GM23248 (cell line): ENCODE data around the gene UBASH3A. TPM values are rescaled to one million over a fixed set of nuclear protein-coding genes. Genes with fewer than 3 reads are reported as not detected.
A peak's percentile ranks its signal among the peaks of the same experiment; 100 is the strongest.

Experiments
- DNase-seq: peaks from one replicate; pipeline ENCODE4 v3.0.0-alpha.2; 2015
- H2AFZ ChIP-seq: fragments of 200-600 bp; sonication (generic); 2 replicates; pipeline ENCODE4 v1.6.1; 2016; ENCODE audit warnings: antibody characterized with exemption
- H3F3A ChIP-seq: fragments of 200-600 bp; sonication (generic); 2 replicates; pipeline ENCODE4 v1.6.1; 2016; ENCODE audit warnings: mild to moderate bottlenecking, antibody characterized with exemption, mixed run types; ENCODE audit not compliant: insufficient read depth
- H3K27ac ChIP-seq: fragments of 200-600 bp; sonication (generic); 2 replicates; pipeline ENCODE4 v1.5.1; 2016; ENCODE audit warnings: mild to moderate bottlenecking
- H3K27me3 ChIP-seq: fragments of 200-600 bp; sonication (generic); replicated peaks from 2 replicates; pipeline ENCODE4 v1.6.1; 2016; ENCODE audit warnings: mild to moderate bottlenecking; ENCODE audit not compliant: insufficient read depth
- H3K36me3 ChIP-seq: fragments of 200-600 bp; sonication (generic); 2 replicates; pipeline ENCODE4 v1.6.1; 2016; ENCODE audit warnings: low read depth, mild to moderate bottlenecking
- H3K4me1 ChIP-seq: fragments of 200-600 bp; sonication (generic); 2 replicates; pipeline ENCODE4 v1.6.1; 2016; ENCODE audit warnings: mild to moderate bottlenecking; ENCODE audit not compliant: insufficient read depth
- H3K4me2 ChIP-seq: fragments of 200-600 bp; sonication (generic); one replicate; pipeline ENCODE4 v1.6.1; 2016; ENCODE audit warnings: mild to moderate bottlenecking; ENCODE audit not compliant: unreplicated experiment
- H3K4me3 ChIP-seq: fragments of 200-600 bp; sonication (generic); 2 replicates; pipeline ENCODE4 v1.5.1; 2016; ENCODE audit warnings: mild to moderate bottlenecking
- H3K79me2 ChIP-seq: fragments of 200-600 bp; sonication (generic); 2 replicates; pipeline ENCODE4 v1.6.1; 2016; ENCODE audit warnings: mild to moderate bottlenecking; ENCODE audit not compliant: insufficient read depth
- H3K9ac ChIP-seq: fragments of 200-600 bp; sonication (generic); 2 replicates; pipeline ENCODE4 v1.6.1; 2016; ENCODE audit warnings: mild to moderate bottlenecking
- H3K9me2 ChIP-seq: fragments of 200-600 bp; sonication (generic); 2 replicates; pipeline ENCODE4 v1.6.1; 2016; ENCODE audit warnings: mixed run types, mild to moderate bottlenecking, moderate library complexity; ENCODE audit not compliant: insufficient read depth
- H3K9me3 ChIP-seq: fragments of 200-600 bp; sonication (generic); one replicate; pipeline ENCODE4 v1.6.1; 2017; ENCODE audit warnings: low read depth
- H4K20me1 ChIP-seq: fragments of 200-600 bp; sonication (generic); 2 replicates; pipeline ENCODE4 v1.6.0; 2016; ENCODE audit not compliant: insufficient read depth
- EZH2 ChIP-seq: fragments of 200-600 bp; sonication (generic); IDR thresholded peaks from 2 replicates; pipeline ENCODE4 v1.6.1; 2018; ENCODE audit warnings: antibody characterized with exemption, mild to moderate bottlenecking; ENCODE audit not compliant: insufficient read depth, poor library complexity, severe bottlenecking
- EZH2phosphoT487 ChIP-seq: fragments of 200-600 bp; sonication (generic); IDR thresholded peaks from 2 replicates; pipeline ENCODE4 v1.6.1; 2018; ENCODE audit warnings: antibody characterized with exemption, moderate library complexity, mild to moderate bottlenecking, low read depth; ENCODE audit not compliant: insufficient read depth
- WGBS, 2 experiments: methylation state at CpG; one replicate each; pipeline ENCODE4 v1.1.6; 2015 to 2017; ENCODE audit warnings: low lambda C conversion rate in 2 of 2, low coverage in 1 of 2; ENCODE audit errors: missing lambda C conversion rate in 2 of 2; 5-methylcytosine and 5-hydroxymethylcytosine counted together
- in situ Hi-C: fragments of 300-500 bp; cut with MboI; formaldehyde crosslinking; loops from 2 replicates; pipeline ENCODE4 v1.15.0; 2020
- polyA plus RNA-seq: library from polyadenylated mRNA; unstranded; fragments of >200 nt; fragmentation: Nextera tagmentation; extraction: Ambion mirVana; gene quantifications from 2 replicates; pipeline ENCODE4 v1.2.1, GENCODE V29; 2016
- total RNA-seq: library from RNA; depleted of rRNA; stranded (reverse); fragments of >200 nt; shearing (Covaris generic); gene quantifications from 2 replicates; pipeline ENCODE4 v1.2.3, GENCODE V29; 2014

The UBASH3A gene
- total and polyA plus RNA-seq, 2 experiments from 2014 or later = not detected

GRCh38 chr21:42396799-42397745, 6.6 kb upstream of the UBASH3A start:
- Histone ChIP-seq H3K9me3 (no peaks in the 10 kb centered on the region), H4K20me1 (no peaks in the 10 kb centered on the region), H3K27ac (no peak overlapping the region), H3F3A (no peaks in the 10 kb centered on the region), H3K4me1 (no peaks in the 10 kb centered on the region), H3K9ac (no peak overlapping the region), H3K27me3 (0 out of 2 replicates have a peak, but pooled peaks cover under 1% of the 10 kb centered on the region), H3K9me2 (no peaks in the 10 kb centered on the region), H3K36me3 (no peaks in the 10 kb centered on the region), H3K79me2 (no peaks in the 10 kb centered on the region), H2AFZ (no peak overlapping the region), H3K4me2 (no peak overlapping the region), H3K4me3 (no peak overlapping the region)
- TF ChIP-seq EZH2 (no peak), EZH2phosphoT487 (no peak)
- DNase-seq = no peak
- in situ Hi-C loops = no loop called here
- WGBS, 2 experiments = 58 to 60% methylated on average over 19 of the region's 19 CpGs

GRCh38 chr21:42397746-42398394, 5.8 kb upstream of the UBASH3A start:
- Histone ChIP-seq H3K4me1 (no peaks in the 10 kb centered on the region), H3K9ac (no peak overlapping the region), H2AFZ (no peak overlapping the region), H3K4me2 (no peak overlapping the region), H3K27ac (no peak overlapping the region), H3K9me2 (no peaks in the 10 kb centered on the region), H3K9me3 (no peaks in the 10 kb centered on the region), H3K4me3 (no peak overlapping the region), H3K79me2 (no peaks in the 10 kb centered on the region), H3K27me3 (no peaks in the 10 kb centered on the region), H4K20me1 (no peaks in the 10 kb centered on the region), H3K36me3 (no peaks in the 10 kb centered on the region), H3F3A (no peaks in the 10 kb centered on the region)
- in situ Hi-C loops = no loop called here
- TF ChIP-seq EZH2 = no peak
- DNase-seq = no peak
- 56 to 58% methylated on average over 14 of the region's 14 CpGs for WGBS, 2 experiments

- no peaks in the 10 kb centered on the region for H3K36me3 ChIP-seq
- 50 to 54% methylated on average over 12 of the region's 12 CpGs for WGBS, 2 experiments
- H3K4me3 ChIP-seq = no peak overlapping the region
- H3K27ac ChIP-seq = no peak overlapping the region
- H3F3A ChIP-seq = no peaks in the 10 kb centered on the region
- no peaks in the 10 kb centered on the region for H3K9me3 ChIP-seq
- no peaks in the 10 kb centered on the region for H3K79me2 ChIP-seq
- H3K9ac ChIP-seq = no peak overlapping the region
- no peak overlapping the region for H2AFZ ChIP-seq
- no peaks in the 10 kb centered on the region for H3K9me2 ChIP-seq
- no peaks in the 10 kb centered on the region for H3K27me3 ChIP-seq
- no peaks in the 10 kb centered on the region for H4K20me1 ChIP-seq
- no peaks in the 10 kb centered on the region for H3K4me1 ChIP-seq
- in situ Hi-C loops = no loop called here
- no peak for DNase-seq
- no peak overlapping the region for H3K4me2 ChIP-seq
- TF ChIP-seq EZH2phosphoT487 (no peak), EZH2 (no peak)
These were observed 5.2 kb upstream of the UBASH3A start for GRCh38 chr21:42398436-42399028.

GRCh38 chr21:42400525-42400924, 3.2 kb upstream of the UBASH3A start:
- H3K27ac ChIP-seq = no peak overlapping the region
- H3F3A ChIP-seq = no peaks in the 10 kb centered on the region
- no peaks in the 10 kb centered on the region for H3K27me3 ChIP-seq
- no peaks in the 10 kb centered on the region for H3K4me1 ChIP-seq
- no peak overlapping the region for H3K4me2 ChIP-seq
- H2AFZ ChIP-seq = no peak overlapping the region
- H3K9me2 ChIP-seq = no peaks in the 10 kb centered on the region
- H3K36me3 ChIP-seq = no peaks in the 10 kb centered on the region
- DNase-seq = peak; percentile 26
- no peaks in the 10 kb centered on the region for H3K79me2 ChIP-seq
- H4K20me1 ChIP-seq = no peaks in the 10 kb centered on the region
- no peak overlapping the region for H3K9ac ChIP-seq
- no peaks in the 10 kb centered on the region for H3K9me3 ChIP-seq
- in situ Hi-C loops = no loop called here
- H3K4me3 ChIP-seq = no peak overlapping the region
- WGBS, 2 experiments = 43 to 46% methylated on average over 4 of the region's 4 CpGs
- TF ChIP-seq EZH2phosphoT487 = no peak
- TF ChIP-seq EZH2 = no peak
